SK-N-SH (cell line): ENCODE results near the gene KCNK18. TPM values are rescaled to one million over a fixed set of nuclear protein-coding genes. Genes with fewer than 3 reads are reported as not detected.
"Not testable (repeated sequence)": the region's sequence is repeated elsewhere in the genome, so short reads cannot be mapped to it uniquely, and the experiment has no call there.

ENCODE experiments used
- CTCF ChIA-PET: fragments of 300-600, 350-600 bp; formaldehyde crosslinking; extraction: SDS; loops from one replicate; lab custom pipeline; 2021; lab: Yijun Ruan, JAX
- POLR2A ChIA-PET: fragments of 350-600 bp; sonication (Branson Sonifier 250); formaldehyde crosslinking; extraction: SDS; loops from one replicate; lab custom pipeline; 2020; ENCODE audit warnings: antibody characterized with exemption, inconsistent platforms; lab: Yijun Ruan, JAX
- DNase-seq: peaks from one replicate; pipeline ENCODE4 v3.0.0; 2012
- H2AFZ ChIP-seq: fragments of 200-600 bp; sonication (generic); 2 replicates; pipeline ENCODE4 v1.8.1; 2016; ENCODE audit warnings: antibody characterized with exemption, mild to moderate bottlenecking, low read depth
- H3F3A ChIP-seq: fragments of 200-600 bp; sonication (generic); replicated peaks from 2 replicates; pipeline ENCODE3; 2016; ENCODE audit warnings: antibody characterized with exemption, mild to moderate bottlenecking; ENCODE audit not compliant: insufficient read depth
- H3K27ac ChIP-seq, 2 experiments: fragments of 200-500 bp in 1 of 2; fragments of 200-600 bp in 1 of 2; sonication (Bioruptor generic) in 1 of 2; sonication (generic), shearing (Covaris generic) in 1 of 2; 2 replicates each; pipeline versions ENCODE4 v1.5.1 to v1.6.1; 2014 to 2016; ENCODE audit warnings: low read depth in 2 of 2, inconsistent platforms in 1 of 2, low read length in 1 of 2, mild to moderate bottlenecking in 1 of 2, mixed read lengths in 1 of 2
- H3K27me3 ChIP-seq: fragments of 200-600 bp; sonication (generic), shearing (Covaris generic); 2 replicates; pipeline ENCODE4 v1.6.1; 2016; ENCODE audit warnings: mixed run types; ENCODE audit not compliant: insufficient read depth
- H3K36me3 ChIP-seq, 2 experiments: fragments of 200-500 bp in 1 of 2; fragments of 200-600 bp in 1 of 2; sonication (Bioruptor generic) in 1 of 2; sonication (generic) in 1 of 2; replicated peaks in 1 of 2; 2 replicates each; pipeline versions ENCODE3 to v1.5.1; 2014 to 2016; ENCODE audit warnings: low read length in 1 of 2, mild to moderate bottlenecking in 1 of 2; ENCODE audit not compliant: insufficient read depth in 2 of 2, control insufficient read depth in 1 of 2
- H3K4me1 ChIP-seq, 2 experiments: fragments of 200-500 bp in 1 of 2; fragments of 200-600 bp in 1 of 2; sonication (Bioruptor generic) in 1 of 2; sonication (generic), shearing (Covaris generic) in 1 of 2; 2 replicates each; pipeline versions ENCODE4 v1.5.1 to v1.6.1; 2014 to 2016; ENCODE audit warnings: low read depth in 1 of 2, low read length in 1 of 2, mixed run types in 1 of 2; ENCODE audit not compliant: insufficient read depth in 2 of 2, control insufficient read depth in 1 of 2
- H3K4me2 ChIP-seq: fragments of 200-600 bp; sonication (generic), shearing (Covaris generic); 2 replicates; pipeline ENCODE4 v1.6.1; 2017; ENCODE audit warnings: mixed run types
- H3K4me3 ChIP-seq, 2 experiments: fragments of 200-500 bp in 1 of 2; fragments of 200-600 bp in 1 of 2; sonication (Bioruptor generic) in 1 of 2; sonication (generic), shearing (Covaris generic) in 1 of 2; 2 replicates each; pipeline versions ENCODE4 v1.5.1 to v1.8.1; 2014 to 2016; ENCODE audit warnings: low read depth in 2 of 2, inconsistent platforms in 1 of 2, low read length in 1 of 2, mild to moderate bottlenecking in 1 of 2, mixed read lengths in 1 of 2, moderate library complexity in 1 of 2
- H3K79me2 ChIP-seq: fragments of 200-600 bp; sonication (generic); 2 replicates; pipeline ENCODE4 v1.8.1; 2017; ENCODE audit warnings: mild to moderate bottlenecking; ENCODE audit not compliant: insufficient read depth
- H3K9ac ChIP-seq: fragments of 200-600 bp; sonication (generic); 2 replicates; pipeline ENCODE4 v1.6.1; 2017; ENCODE audit warnings: mixed run types
- H3K9me2 ChIP-seq: fragments of 200-600 bp; sonication (generic); 2 replicates; pipeline ENCODE4 v1.6.1; 2017; ENCODE audit warnings: mixed run types
- H3K9me3 ChIP-seq: fragments of 200-600 bp; sonication (generic); 2 replicates; pipeline ENCODE4 v1.6.1; 2017; ENCODE audit warnings: mixed run types, mild to moderate bottlenecking, moderate library complexity
- H4K20me1 ChIP-seq: fragments of 200-600 bp; sonication (generic); 2 replicates; pipeline ENCODE4 v1.6.1; 2017; ENCODE audit warnings: mild to moderate bottlenecking, mixed run types; ENCODE audit not compliant: insufficient read depth
- CHD2 ChIP-seq: fragments of 150-350 bp; IDR thresholded peaks from 2 replicates; pipeline ENCODE4 v1.6.1; 2018; ENCODE audit warnings: low read length; ENCODE audit not compliant: partially characterized antibody
- CTCF ChIP-seq: fragments of 200-600 bp; sonication (generic); IDR thresholded peaks from 2 replicates; pipeline ENCODE4 v1.6.1; 2017; ENCODE audit warnings: antibody characterized with exemption, mild to moderate bottlenecking, moderate library complexity
- FOXJ3 ChIP-seq: sonication (generic); formaldehyde crosslinking; IDR thresholded peaks from 2 replicates; pipeline ENCODE4 v1.5.1; 2020; ENCODE audit warnings: mild to moderate bottlenecking, missing genetic modification reagents
- GABPA ChIP-seq: IDR thresholded peaks from 2 replicates; pipeline ENCODE4 v1.4.0; 2012; ENCODE audit warnings: low read depth, mild to moderate bottlenecking
- MAX ChIP-seq: IDR thresholded peaks from 2 replicates; pipeline ENCODE4 v1.4.0; 2012; ENCODE audit warnings: low read depth
- NFIC ChIP-seq: IDR thresholded peaks from 2 replicates; pipeline ENCODE4 v1.4.0; 2012; ENCODE audit warnings: borderline replicate concordance
- POLR2AphosphoS5 ChIP-seq: IDR thresholded peaks from 2 replicates; pipeline ENCODE4 v1.6.1; 2012; ENCODE audit warnings: low read depth, low read length
- REST ChIP-seq: IDR thresholded peaks from 2 replicates; pipeline ENCODE4 v1.6.1; 2012; ENCODE audit warnings: mild to moderate bottlenecking, low read depth, low read length, moderate library complexity
- RFX5 ChIP-seq: IDR thresholded peaks from 2 replicates; pipeline ENCODE4 v1.6.1; 2012; ENCODE audit warnings: mild to moderate bottlenecking, improper control_type of control experiment, low read length
- SIN3A ChIP-seq: IDR thresholded peaks from 2 replicates; pipeline ENCODE4 v1.6.1; 2012; ENCODE audit warnings: low read depth, mild to moderate bottlenecking, low read length, moderate library complexity, borderline replicate concordance
- TEAD4 ChIP-seq: IDR thresholded peaks from 2 replicates; pipeline ENCODE4 v1.4.0; 2012; ENCODE audit warnings: mild to moderate bottlenecking, borderline replicate concordance; ENCODE audit not compliant: insufficient read depth
- USF2 ChIP-seq: fragments of 150-350 bp; IDR thresholded peaks from 2 replicates; pipeline ENCODE4 v1.6.1; 2017; ENCODE audit warnings: antibody characterized with exemption, low read length, low read depth, borderline replicate concordance
- WGBS: methylation state at CpG from one replicate; pipeline ENCODE4 v1.1.6; 2017; ENCODE audit warnings: low lambda C conversion rate; 5-methylcytosine and 5-hydroxymethylcytosine counted together
- polyA plus RNA-seq, 3 experiments: library from polyadenylated mRNA; depleted of rRNA; stranded (reverse); fragments of >200 nt; gene quantifications; 2 replicates each; pipeline ENCODE4 v1.2.3, GENCODE V29; 2012

Gene KCNK18
- polyA plus RNA-seq, 1 of the 3 experiments (the other 2 are of a cell fraction): not detected

GRCh38 chr10:117228210-117228609 lies 30.9 kb downstream of the KCNK18 start:
- Histone ChIP-seq H3K79me2 (no peaks in the 10 kb centered on the region), H3F3A (no peaks in the 10 kb centered on the region), H3K9ac (no peak overlapping the region), H4K20me1 (no peaks in the 10 kb centered on the region), H3K9me3 (no peaks in the 10 kb centered on the region), H3K9me2 (no peaks in the 10 kb centered on the region), H3K4me3 (no peak overlapping the region), H3K4me1 (no peaks in the 10 kb centered on the region; a peak in 1 of 4 replicates), H3K36me3 (no peaks in the 10 kb centered on the region), H2AFZ (no peak overlapping the region), H3K27me3 (peaks cover 5% of the 10 kb centered on the region; the same call in 1 of the 2 replicates), H3K4me2 (no peak overlapping the region), H3K27ac (no peak overlapping the region)
- no peak for DNase-seq
- CTCF ChIA-PET: interaction anchor here (1.0 to 14.2 kb wide), 6 partner anchors 12 to 105 kb away, joined by 3 to 534 read pairs (median 8); partner anchors contain the start of gene SLC18A2
- TF ChIP-seq GABPA: no peak
- no peak for TF ChIP-seq CTCF
- TF ChIP-seq NFIC: no peak
- TF ChIP-seq SIN3A: no peak
- TF ChIP-seq TEAD4: no peak
- no peak for TF ChIP-seq CHD2
- TF ChIP-seq RFX5: no peak
- TF ChIP-seq USF2: no peak
- no peak for TF ChIP-seq FOXJ3 (CRISPR knock-in tag)
- no peak for TF ChIP-seq POLR2AphosphoS5
- no peak for TF ChIP-seq REST
- TF ChIP-seq MAX: no peak
- POLR2A ChIA-PET: no interaction called here

- H3K79me2 ChIP-seq, H3K27ac ChIP-seq: not testable (repeated sequence)
These were observed 32.8 kb downstream of the KCNK18 start for GRCh38 chr10:117230107-117230506.

More at GRCh38 chr10:117230107-117230506, 32.8 kb downstream of the KCNK18 start:
- H3F3A ChIP-seq, H3K36me3 ChIP-seq, H3K4me2 ChIP-seq, H2AFZ ChIP-seq, H3K9ac ChIP-seq, H3K9me3 ChIP-seq, H3K27me3 ChIP-seq, H3K4me3 ChIP-seq, H4K20me1 ChIP-seq, H3K4me1 ChIP-seq, DNase-seq, H3K9me2 ChIP-seq, POLR2A ChIA-PET: not testable (repeated sequence)
- WGBS: 41% methylated on average over 4 of the region's 4 CpGs
- CTCF ChIA-PET: interaction anchor here (1.4 to 1.8 kb wide), 3 partner anchors 13 to 89 kb away, joined by 4 to 8 read pairs (median 6); no protein-coding TSS in a partner anchor
